DMS 273 (cell line): ENCODE results near the gene UGT1A3.
"Not testable (repeated sequence)": the region's sequence is repeated elsewhere in the genome, so short reads cannot be mapped to it uniquely, and the experiment has no call there.

Experiments
- DNase-seq: peaks from one replicate; lab custom pipeline; 2025; ENCODE audit not compliant: unreplicated experiment; lab: John Stamatoyannopoulos, UW

UGT1A3 gene

DNA sequence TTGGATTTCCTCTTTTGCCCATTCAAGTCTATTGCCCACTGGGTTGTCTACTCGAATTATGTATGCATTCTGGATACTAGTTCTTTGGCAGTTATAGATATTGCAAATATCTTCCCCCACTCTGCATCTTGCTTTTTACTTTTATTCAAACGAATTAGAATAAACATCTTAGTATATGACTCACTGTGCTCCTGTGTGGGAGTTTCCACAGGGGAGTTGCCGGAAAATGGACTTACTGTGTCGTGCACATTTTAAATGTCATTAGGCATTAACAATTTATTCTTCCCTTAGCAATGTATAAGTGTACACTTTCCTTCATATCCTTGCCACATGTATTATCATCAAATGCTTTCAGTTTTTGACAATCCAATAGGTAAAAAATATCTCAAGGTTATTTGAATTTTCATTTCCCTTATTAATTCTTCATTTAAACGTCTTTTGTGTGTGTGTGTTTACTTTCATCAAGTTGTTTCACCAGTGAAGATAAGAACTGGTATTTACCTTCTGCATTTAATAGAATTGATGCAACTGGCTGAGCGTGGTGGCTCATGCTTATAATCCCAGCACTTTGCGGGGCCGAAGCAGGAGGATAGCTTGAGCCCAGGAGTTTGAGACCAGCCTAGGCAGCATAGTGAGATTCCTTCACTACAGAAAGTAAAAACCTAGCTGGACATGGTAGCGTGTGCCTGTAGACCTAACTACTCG is 20.8 kb upstream of the UGT1A3 start:
- DNase-seq = no peak

DNA sequence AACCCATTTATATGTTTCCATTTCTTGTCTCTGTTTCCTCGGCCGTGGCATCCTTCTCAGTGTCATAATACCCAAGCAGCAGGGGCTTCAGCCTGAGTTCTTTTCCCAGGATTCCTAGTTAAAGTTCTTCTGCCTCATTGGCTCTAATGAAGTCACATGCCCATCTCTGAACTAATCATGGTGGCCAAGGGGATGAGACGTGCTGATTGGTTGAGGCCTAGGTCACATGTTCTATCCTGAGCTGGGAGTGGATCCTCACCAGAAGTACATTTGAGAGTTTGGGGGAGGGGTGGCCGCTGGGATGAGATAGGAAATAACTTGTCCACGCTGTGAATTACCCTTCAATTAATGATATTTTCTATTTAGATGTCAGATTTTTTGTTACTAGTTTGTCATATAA is 19.9 kb upstream of the UGT1A3 start:
- DNase-seq = no peak

DNA sequence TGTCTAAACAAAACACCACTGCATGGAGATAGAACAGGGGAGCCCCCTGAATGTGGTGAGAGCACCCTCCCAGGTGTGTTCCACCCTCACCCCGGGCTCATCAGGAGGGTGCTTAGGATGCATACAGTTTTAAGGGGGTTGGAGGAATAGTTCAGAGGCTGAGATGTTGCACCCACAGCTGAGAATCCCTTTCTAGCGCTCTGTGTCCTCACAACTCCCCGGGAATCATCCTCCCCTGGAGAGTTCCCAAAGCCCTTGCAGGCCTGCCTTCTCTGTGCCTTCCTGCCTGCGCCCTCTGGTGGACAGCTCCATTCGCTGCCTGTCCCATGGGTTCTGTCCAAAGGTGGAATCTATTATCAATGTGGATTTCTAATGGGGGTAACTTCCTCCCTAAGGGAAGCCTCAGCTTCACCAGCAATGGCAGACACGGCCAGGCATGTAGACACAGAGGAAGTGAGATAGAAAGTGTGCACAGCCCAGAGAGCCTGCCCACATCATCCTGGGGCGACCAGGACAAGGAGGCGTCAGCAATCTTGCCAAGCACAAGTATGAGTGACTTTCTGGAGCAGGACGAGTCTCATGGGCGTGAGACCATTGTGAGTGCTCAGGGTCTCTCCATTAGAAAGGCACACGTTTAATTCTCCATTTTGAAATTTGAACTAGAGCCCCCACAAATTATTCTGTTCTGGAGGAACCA is 17.4 kb upstream of the UGT1A3 start:
- DNase-seq = peak; percentile 87

DNA sequence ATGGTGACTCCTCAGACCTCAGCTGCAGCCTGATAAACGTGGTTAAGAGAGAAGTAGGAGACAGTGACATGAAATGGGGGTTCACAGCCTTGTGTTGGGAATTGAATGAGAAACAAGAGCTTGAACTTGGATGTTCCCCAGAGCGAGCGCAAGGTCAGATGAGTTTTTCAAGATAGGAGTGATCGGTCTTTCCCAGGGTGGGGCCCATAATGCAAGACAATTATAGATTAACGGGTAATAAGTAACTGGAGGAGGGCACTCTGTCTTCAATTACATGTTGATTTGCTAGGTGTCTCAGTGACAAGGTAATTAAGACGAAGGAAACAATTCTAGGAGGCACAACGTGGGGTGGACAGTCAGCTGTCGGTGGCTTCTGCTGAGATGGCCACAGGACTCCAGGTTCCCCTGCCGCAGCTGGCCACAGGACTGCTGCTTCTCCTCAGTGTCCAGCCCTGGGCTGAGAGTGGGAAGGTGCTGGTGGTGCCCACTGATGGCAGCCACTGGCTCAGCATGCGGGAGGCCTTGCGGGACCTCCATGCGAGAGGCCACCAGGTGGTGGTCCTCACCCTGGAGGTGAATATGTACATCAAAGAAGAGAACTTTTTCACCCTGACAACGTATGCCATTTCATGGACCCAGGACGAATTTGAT is 16.1 kb upstream of the UGT1A3 start, which contains the start of gene UGT1A5:
Gene UGT1A5 (plus strand): TSS at position 297 of the 651 bp plus-strand sequence. CDS start 85 bp downstream, at position 382.
- DNase-seq = no peak

DNA sequence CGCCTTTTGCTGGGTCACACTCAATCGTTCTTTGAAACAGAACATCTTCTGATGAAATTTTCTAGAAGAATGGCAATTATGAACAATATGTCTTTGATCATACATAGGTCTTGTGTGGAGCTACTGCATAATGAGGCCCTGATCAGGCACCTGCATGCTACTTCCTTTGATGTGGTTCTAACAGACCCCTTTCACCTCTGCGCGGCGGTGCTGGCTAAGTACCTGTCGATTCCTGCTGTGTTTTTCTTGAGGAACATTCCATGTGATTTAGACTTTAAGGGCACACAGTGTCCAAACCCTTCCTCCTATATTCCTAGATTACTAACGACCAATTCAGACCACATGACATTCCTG is 15.6 kb upstream of the UGT1A3 start:
- DNase-seq = no peak

DNA sequence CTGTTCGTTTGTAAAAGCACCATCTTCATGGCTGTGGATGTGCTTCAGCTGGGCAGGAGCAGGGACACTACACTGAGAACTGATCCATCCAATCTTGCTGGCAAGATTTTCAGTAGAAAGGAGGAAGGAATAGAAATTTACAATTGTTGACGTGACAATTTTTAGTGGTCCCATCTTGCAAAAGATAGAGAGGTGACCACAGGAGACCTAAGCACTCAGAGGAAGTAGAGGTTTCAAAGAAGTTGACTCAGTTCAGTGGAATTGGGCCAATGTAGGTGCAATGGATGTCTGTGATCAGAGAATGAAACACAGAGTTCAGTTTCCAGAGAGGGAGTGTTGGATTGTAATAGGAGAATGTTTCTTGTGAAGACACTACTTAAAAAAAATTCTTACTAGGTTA is 14.7 kb upstream of the UGT1A3 start:
- DNase-seq = no peak

DNA sequence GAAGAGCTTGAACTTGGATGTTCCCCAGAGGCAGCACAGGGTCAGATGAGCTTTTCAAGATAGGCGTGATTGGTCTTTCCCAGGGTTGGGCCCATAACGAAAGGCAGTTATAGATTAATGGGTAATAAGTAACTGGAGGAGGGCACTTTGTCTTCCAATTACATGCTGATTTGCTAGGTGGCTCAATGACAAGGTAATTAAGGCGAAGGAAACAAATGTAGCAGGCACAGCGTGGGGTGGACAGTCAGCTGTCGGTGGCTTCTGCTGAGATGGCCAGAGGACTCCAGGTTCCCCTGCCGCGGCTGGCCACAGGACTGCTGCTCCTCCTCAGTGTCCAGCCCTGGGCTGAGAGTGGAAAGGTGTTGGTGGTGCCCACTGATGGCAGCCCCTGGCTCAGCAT is 10.3 kb upstream of the UGT1A3 start, which contains the start of gene UGT1A4:
Gene UGT1A4 (plus strand): TSS at position 185 of the 400 bp plus-strand sequence. CDS start 85 bp downstream, at position 270.
- DNase-seq = no peak

DNA sequence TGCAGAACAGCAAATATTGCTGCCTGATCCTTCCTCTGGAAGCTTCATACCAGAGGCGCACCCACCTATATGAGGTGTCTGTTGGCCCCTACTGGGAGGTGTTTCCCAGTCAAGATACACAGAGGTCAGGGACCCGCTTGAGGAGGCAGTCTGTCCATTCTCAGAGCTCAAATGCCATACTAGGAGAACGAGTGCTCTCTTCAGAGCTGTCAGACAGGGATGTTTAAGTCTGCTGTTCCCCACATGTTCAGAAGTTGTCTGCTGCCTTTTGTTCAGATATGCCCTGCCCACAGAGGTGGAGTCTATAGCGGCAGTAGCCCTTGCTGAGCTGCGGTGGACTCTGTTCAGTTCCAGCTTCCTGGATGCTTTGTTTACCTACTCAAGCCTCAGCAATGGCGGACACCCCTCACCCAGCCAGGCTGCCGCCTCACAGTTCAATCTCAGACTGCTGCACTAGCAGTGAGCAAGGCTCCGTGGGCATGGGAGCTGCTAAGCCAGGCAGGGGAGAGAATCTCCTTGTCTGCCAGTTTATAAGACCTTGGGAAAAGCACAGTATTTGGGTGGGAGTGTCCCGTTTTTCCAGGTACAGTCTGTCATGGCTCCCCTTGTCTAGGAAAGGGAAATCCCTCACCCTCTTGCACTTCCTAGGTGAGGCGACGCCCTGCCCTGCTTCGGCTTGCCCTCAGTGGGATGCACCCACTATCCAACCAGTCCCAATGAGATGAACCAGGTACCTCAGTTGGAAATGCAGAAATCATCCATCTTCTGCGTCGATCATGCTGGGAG is 8.2 kb downstream of the UGT1A3 start:
- not testable (repeated sequence) for DNase-seq

DNA sequence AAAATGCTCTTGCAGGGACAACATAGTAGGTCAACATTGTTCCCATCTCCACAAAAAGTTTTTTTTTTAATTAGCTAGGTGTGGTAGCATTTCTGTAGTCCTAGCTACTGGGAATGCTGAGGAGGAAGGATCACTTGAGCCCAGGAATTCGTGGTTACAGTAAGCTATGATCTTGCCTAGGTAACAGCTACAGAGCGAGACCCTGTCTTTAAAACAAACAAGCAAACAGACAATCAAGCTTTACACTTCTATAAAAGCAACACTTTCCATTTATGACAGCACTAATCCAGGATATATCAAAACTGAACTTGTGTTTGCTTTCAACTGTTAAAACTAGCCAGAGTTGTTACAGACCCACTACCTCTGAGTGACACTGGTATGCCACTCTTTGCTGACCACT is 12.0 kb downstream of the UGT1A3 start:
- no peak for DNase-seq

DNA sequence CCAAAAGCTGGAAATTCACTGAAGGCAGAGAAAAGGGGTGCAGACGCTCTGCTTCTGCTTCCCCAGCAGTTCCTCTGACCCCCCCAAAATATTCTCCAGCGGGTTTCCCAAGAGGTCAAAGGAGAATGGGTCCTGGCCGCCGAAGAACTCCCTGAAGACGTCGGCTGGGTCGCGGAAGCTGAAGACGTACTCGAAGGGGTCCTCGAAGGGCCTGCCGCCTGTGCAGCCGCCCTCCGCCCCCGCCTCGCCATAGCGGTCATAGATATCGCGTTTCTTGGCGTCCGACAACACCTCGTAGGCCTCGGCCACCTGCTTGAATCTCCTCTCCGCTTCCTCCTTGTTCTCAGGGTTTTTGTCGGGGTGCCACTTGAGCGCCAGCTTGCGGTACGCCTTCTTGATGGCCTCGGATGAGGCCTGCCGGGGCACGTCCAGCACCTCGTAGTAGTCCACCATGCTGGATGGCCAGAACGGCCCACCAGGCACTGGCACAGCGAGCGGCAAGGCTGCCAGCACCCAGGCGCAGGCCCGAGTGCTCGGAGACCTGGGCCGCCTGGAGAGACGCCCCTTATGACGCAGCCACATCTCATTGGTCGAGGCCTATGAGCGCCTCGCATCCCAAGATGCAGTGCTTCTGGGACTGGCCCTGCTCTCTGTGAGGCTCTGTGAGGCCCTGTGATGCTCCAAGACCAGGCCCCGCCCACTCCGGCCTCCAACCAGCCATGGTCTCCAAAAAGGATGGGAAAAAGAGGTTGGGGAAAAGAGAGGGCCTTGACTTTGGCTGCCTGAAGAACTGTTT is 14.8 kb downstream of the UGT1A3 start:
- no peak for DNase-seq

DNA sequence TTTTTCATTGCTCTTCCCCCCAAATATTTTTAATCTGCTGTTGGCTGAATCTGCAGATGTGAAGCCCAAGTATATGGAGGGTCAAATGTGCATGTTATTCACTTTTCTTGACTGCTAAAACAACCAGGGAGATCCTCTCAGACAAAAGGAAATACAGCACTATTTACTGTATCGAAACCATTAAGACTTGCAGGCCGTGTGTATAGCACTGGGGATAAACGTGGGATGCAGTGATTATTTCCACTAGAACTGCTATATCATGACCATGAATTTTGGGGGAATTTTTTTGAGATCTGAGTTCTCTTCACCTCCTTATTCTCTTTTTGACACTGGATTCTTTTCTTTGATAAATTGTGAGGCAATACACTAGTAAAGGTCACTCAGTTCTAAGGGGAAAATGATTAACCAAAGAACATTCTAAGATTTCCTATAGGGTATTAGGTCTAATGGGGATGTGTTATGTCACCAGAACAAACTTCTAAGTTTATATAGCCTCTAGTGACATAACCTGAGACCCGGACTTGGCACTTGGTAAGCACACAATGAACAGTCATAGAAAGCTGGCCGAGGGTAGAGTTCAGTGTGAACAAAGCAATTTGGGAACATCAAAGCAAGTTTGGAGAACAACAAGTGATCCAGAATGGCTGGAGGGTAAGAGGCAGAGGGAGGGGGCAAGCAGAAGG is 16.4 kb downstream of the UGT1A3 start:
- no peak for DNase-seq

DNA sequence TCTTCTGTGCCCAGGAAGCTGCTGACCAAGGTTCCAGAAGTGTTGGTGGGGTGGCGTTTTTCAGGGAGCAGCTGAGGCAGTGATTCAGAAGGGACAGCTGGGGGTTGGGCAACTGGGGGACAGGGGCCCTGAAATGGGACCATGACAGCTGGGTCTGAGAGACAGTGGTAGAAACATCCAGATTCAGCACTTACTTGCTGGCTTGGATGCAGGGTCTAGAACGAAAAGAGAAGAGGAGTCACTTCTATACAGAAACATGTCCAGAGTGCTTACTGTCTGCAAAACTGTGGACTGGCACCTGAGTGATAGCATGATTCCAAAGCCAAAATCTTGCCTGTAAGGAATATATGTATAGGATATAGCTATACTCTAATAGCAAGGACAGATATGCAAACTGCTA is 17.0 kb downstream of the UGT1A3 start:
- DNase-seq = not testable (repeated sequence)

DNA sequence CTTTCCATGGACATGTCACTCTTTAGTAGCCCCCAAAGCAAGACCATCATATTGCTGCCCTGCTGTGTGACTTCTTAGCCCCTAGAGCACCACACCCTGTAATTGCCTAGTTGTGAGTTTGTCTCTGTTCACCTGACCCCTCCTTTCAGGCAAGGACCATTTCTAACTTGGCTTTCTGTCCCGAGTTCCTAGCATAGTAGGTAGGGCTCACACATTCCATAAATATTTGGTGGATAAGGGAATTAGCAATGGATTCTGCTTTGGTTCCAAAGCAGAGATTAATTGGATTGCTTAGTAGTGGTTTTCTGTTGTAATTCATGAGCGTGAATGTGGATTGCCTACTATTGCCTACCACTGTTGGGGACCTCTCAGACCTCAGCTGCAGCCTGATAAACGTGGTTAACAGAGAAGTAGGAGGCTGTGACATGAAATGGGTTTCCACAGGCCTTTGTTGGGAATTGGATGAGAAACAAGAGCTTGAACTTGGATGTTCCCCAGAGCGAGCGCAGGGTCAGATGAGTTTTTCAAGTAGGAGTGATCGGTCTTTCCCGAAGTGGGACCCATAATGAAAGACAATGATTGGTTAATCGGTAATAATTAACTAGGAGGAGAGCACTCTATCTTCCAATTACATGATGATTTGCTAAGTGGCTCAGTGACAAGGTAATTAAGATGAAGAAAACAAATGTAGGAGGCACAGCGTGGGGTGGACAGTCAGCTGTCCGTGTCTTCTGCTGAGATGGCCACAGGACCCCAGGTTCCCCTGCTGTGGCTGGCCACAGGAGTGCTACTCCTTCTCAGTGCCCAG is 17.8 kb downstream of the UGT1A3 start:
- DNase-seq = no peak

DNA sequence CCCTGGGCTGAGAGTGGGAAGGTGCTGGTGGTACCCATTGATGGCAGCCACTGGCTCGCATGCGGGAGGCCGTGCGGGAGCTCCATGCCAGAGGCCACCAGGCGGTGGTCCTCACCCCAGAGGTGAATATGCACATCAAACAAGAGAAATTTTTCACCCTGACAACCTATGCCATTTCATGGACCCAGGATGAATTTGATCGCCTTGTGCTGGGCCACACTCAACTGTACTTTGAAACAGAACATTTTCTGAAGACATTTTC is 18.4 kb downstream of the UGT1A3 start:
- no peak for DNase-seq

DNA sequence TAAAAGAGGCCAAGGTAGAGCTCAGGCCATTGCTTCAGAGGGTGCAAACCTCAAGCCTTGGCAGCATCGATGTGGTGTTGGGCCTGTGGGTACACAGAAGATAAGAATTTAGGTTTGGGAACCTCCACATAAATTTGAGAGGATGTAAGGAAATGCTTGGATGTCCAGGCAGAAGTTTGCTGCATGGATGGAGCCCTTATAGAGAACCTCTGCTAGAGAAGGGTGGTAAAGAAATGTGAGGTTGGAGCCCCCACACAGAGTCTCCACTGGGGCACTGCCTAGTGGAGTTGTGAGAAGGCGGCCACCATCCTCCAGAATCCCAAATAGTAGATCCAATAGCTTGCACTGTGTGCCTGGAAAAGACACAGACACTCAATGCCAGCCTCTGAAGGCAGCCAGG is 21.8 kb downstream of the UGT1A3 start:
- not testable (repeated sequence) for DNase-seq

DNA sequence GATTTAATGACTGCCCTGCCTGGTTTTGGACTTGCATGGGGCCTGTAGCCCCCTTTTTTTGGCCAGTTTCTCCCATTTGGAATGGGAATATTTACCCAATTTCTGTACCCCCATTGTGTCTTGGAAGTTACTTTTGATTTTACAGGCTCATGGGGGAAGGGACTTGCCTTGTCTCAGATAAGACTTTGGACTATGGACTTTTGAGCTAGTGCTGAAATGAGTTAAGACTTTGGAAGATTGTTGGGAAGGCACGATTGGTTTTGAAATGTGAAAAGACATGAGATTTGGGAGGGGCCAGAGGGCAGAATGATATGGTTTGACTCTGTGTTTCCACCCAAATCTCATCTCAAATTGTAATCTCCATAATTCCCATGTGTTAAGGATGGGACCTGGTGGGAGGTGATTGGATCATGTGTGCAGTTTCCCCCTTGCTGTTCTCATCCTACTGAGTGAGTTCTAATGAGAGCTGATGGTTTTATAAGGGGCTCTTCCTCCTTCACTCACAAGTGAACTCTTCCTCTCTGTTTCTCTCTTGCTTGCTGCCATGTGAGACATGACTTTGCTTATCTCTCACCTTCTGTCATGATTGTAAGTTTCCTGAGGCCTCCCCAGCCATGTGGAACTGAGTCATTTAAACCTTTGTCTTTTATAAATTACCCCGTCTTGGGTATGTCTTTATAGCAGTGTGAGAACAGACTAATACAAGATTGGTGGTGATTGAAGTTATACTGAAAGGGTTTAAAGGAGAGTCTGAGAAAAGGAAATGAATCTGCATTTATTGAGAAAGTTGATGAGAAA is 22.6 kb downstream of the UGT1A3 start:
- DNase-seq = not testable (repeated sequence)

DNA sequence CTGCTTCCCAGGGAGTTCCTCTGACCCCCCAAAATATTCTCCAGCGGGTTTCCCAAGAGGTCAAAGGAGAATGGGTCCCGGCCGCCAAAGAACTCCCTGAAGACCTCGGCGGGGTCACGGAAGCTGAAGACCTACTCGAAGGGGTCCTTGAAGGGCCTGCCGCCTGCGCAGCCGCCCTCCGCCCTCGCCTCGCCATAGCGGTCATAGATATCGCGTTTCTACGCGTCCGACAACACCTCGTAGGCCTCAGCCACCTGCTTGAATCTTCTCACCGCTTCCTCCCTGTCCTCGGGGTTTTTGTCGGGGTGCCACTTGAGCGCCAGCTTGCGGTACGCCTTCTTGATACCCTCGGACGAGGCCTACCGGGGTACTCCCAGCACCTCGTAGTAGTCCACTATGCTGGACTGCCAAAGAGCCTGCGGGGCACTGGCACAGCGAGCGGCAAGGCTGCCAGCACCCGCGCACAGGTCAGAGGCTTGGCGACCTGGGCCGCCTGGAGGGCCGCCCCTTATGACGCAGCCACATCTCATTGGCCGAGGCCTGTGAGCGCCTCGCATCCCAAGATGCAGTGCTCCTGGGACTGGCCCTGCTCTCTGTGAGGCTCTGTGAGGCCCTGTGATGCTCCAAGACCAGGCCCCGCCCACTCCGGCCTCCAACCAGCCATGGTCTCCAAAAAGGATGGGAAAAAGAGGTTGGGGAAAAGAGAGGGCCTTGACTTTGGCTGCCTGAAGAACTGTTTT is 26.2 kb downstream of the UGT1A3 start:
- DNase-seq = no peak
